Psoas muscle (tissue), 8 donors: ENCODE results near the gene BMPER. TPM values are rescaled to one million over a fixed set of nuclear protein-coding genes. Genes with fewer than 3 reads are reported as not detected.

Experiments used
- ATAC-seq, 4 donors: fragments of 200-7000 bp; cut with Tn5 transposase; one replicate each; pipeline ENCODE4 v1.9.1; 2020; ENCODE audit warnings: moderate library complexity in 3 of 4, mild to moderate bottlenecking in 2 of 4
- DNase-seq, 2 donors: peaks; one replicate each; pipeline ENCODE4 v3.0.0-alpha.2; 2020
- H3K27ac ChIP-seq: fragments of 200-600 bp; one replicate; pipeline ENCODE4 v1.8.0; 2022
- H3K27me3 ChIP-seq, 3 donors: fragments of 200-600 bp in 1 of 3; one replicate each; pipeline versions ENCODE4 v1.6.1 to v1.8.0; 2013 to 2022; ENCODE audit warnings: low read length in 2 of 3, mild to moderate bottlenecking in 2 of 3, moderate library complexity in 1 of 3; ENCODE audit not compliant: insufficient read depth in 3 of 3
- H3K36me3 ChIP-seq, 2 donors: fragments of 200-600 bp in 1 of 2; one replicate each; pipeline versions ENCODE4 v1.6.1 to v1.8.0; 2013 to 2022; ENCODE audit warnings: low read depth in 1 of 2, mild to moderate bottlenecking in 1 of 2, moderate library complexity in 1 of 2; ENCODE audit not compliant: insufficient read depth in 1 of 2
- H3K4me1 ChIP-seq: fragments of 200-600 bp; one replicate; pipeline ENCODE4 v1.8.0; 2022
- H3K4me3 ChIP-seq: fragments of 200-600 bp; one replicate; pipeline ENCODE4 v1.8.0; 2022; ENCODE audit warnings: mild to moderate bottlenecking
- H3K9me3 ChIP-seq: fragments of 200-600 bp; one replicate; pipeline ENCODE4 v1.8.0; 2022
- CTCF ChIP-seq: fragments of 200-600 bp; IDR thresholded peaks from one replicate; pipeline ENCODE4 v1.8.0; 2022; ENCODE audit warnings: antibody characterized with exemption
- WGBS, 3 donors: extraction: QIAGEN DNeasy Blood & Tissue Kit; methylation state at CpG; one replicate each; pipeline versions ENCODE4 v1.1.6 to v1.1.7; 2013; 5-methylcytosine and 5-hydroxymethylcytosine counted together
- intact Hi-C, 2 donors: fragments of 100-400 bp; cut with DNase I; formaldehyde crosslinking; loops; one replicate each; pipeline versions ENCODE4 v1.11.0 to v1.14.2; 2022
- polyA plus RNA-seq, 3 donors: library from polyadenylated mRNA; stranded (reverse); fragments of 200-250 nt; gene quantifications; one replicate each; pipeline ENCODE4 v1.2.3, GENCODE V29; 2013
- total RNA-seq, 4 donors: library from RNA; stranded (reverse); fragmentation: NEBNext Ultra II Directional in 2 of 4; extraction: Animal tissue kit (Norgen Biotek cat#: 25700) in 2 of 4; gene quantifications; one replicate each; pipeline versions ENCODE4 v1.2.1 to v1.2.4, GENCODE V29; 2021 to 2023
- donor health status: healthy with polysubstance abuse.
- donor health status: DM: no; HTN: no; CAD: no; lungs with moderate emphysema.
- donor health status: Bipolar disorder and iron deficiency.
- donor health status: healthy.
- donor health status: DM: yes; HTN: yes; CAD: no.
- donor health status: DM: no; HTN: no; CAD: no.
- donor health status: DM: no; HTN: no; CAD: no.
- donor health status: DM: yes; HTN: yes; CAD: no.

BMPER gene
- total and polyA plus RNA-seq, 7 donors, result 1.0 to 7.6 (median 2.4) TPM

DNA sequence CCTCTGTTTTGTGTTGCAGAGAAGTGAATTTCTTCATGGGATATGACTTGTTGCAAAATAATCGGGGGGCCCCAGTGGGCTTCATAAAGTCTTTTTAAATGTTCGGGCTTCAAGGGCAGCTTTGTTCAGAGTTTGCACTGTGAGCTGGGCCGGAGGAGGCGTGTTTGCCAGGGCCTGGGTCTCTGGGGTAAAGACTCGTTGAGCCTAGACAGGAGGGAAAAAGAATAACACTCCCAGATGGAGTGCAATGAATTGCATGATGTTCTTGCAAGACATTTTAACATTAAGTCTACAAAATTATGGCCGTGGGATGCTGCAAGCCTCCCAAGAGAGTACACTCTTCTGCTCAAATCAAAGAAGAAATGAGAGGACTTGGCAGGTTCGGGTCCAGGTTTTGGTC lies 23.6 kb downstream of the BMPER start:
- Histone ChIP-seq H3K36me3 (no peaks in the 10 kb centered on the region), H3K4me3 (no peak overlapping the region), H3K27me3 (no peaks in the 10 kb centered on the region), H3K27ac (no peak overlapping the region), H3K4me1 (peaks cover 11% of the 10 kb centered on the region), H3K9me3 (no peaks in the 10 kb centered on the region)
- WGBS, 3 donors, result 72 to 75% (median 75%) methylated on average over 7 of the region's 7 CpGs
- TF ChIP-seq CTCF, result no peak
- ATAC-seq, result peak in 2 of 4 donors; percentile 14 to 35
- DNase-seq, result peak; percentile 46 to 86
- intact Hi-C loops, result no loop called here

GRCh38 chr7:33932221-33932620 lies 26.9 kb downstream of the BMPER start:
- no peak for TF ChIP-seq CTCF
- H3K4me3 ChIP-seq, result peak overlapping the region; percentile 51

GRCh38 chr7:33932832-33933468 lies 27.6 kb downstream of the BMPER start:
- H3K4me3 ChIP-seq, result peak overlapping the region; percentile 51
- DNase-seq, result peak; percentile 78 to 89
- 9 to 18% (median 10%) methylated on average over 15 of the region's 15 CpGs for WGBS, 3 donors
- H3K4me1 ChIP-seq, result peaks cover 11% of the 10 kb centered on the region
- no peak overlapping the region for H3K27ac ChIP-seq
- peak; percentile 98 for TF ChIP-seq CTCF
- peak; percentile 85 to 94 (median 90) for ATAC-seq
- no peaks in the 10 kb centered on the region for H3K36me3 ChIP-seq
- no peaks in the 10 kb centered on the region for H3K9me3 ChIP-seq
- H3K27me3 ChIP-seq, result no peaks in the 10 kb centered on the region
- intact Hi-C loops, result loop anchor here (2.0 to 10.0 kb wide), 4 partner anchors 176 to 748 kb away; no protein-coding TSS in a partner anchor

More at GRCh38 chr7:33932221-33932620, 26.9 kb downstream of the BMPER start:
- intact Hi-C loops, result loop anchor here (2.0 to 10.0 kb wide), 4 partner anchors 175 to 747 kb away; no protein-coding TSS in a partner anchor
- Histone ChIP-seq H3K9me3 (no peaks in the 10 kb centered on the region), H3K36me3 (no peaks in the 10 kb centered on the region), H3K4me1 (peaks cover 11% of the 10 kb centered on the region), H3K27me3 (no peaks in the 10 kb centered on the region), H3K27ac (no peak overlapping the region)
- DNase-seq (no peak), ATAC-seq (peak in 1 of 4 donors; percentile 6)
- WGBS, 3 donors, result 28 to 36% (median 34%) methylated on average over 5 of the region's 5 CpGs

DNA sequence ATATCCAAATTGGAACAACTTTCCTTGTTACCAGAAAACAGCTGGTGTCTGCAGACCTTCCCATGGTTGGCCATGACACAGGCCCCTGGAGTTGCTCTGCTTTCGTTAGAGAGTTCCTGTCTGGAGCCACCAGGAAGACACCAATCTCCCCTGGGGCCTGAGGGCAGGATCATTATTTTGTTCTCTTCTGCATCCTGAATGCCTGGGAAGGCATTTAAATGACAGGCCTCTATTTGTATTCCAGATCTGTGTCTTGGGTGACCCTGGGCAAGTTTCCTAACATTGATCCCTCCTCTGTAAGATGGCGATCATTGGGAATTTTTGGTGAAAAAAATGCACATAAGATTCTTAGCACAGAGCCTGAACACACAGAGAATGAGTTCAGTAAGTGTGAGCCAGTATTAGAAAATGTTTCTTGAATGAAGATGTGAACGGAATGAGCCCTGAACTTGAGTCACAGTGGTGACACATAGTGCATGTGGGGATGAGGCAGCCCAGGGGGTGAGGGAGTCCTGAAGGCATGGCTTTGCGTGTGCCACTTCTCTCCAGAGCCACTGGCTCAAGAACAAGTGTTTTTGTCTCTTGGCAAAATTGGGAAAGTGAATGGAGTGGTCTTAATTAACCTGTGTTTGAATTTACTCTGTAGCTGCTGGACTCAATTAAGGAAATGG lies 28.4 kb downstream of the BMPER start:
- Histone ChIP-seq H3K36me3 (no peaks in the 10 kb centered on the region), H3K27ac (no peak overlapping the region), H3K9me3 (no peaks in the 10 kb centered on the region), H3K4me1 (peaks cover 11% of the 10 kb centered on the region), H3K4me3 (no peak overlapping the region), H3K27me3 (no peaks in the 10 kb centered on the region)
- intact Hi-C loops, result loop anchor here (2.0 to 10.0 kb wide), 4 partner anchors 177 to 749 kb away; no protein-coding TSS in a partner anchor
- ATAC-seq, result peak; percentile 41 to 61 (median 50)
- no peak for TF ChIP-seq CTCF
- 63 to 81% (median 66%) methylated on average over 4 of the region's 4 CpGs for WGBS, 3 donors
- DNase-seq, result no peak
